Activated T-cell treated with anti-CD3 and anti-CD28 coated beads, Interleukin-2, amount 50 U/mL, for 72 hours (primary cell): ENCODE data around the gene CACHD1. TPM values are rescaled to one million over a fixed set of nuclear protein-coding genes. Genes with fewer than 3 reads are reported as not detected.
A peak's percentile ranks its signal among the peaks of the same experiment; 100 is the strongest.

ENCODE experiments used
- ATAC-seq, 2 donors: fragments of 150-1000 bp; cut with Tn5 transposase; replicated peaks in 1 of 2; 2 replicates each; pipeline ENCODE4 v1.10.0; 2021; ENCODE audit warnings: moderate library complexity in 2 of 2, mild to moderate bottlenecking in 1 of 2
- DNase-seq, 2 donors: peaks; one replicate each; pipeline ENCODE4 v3.0.0; 2021 to 2022; ENCODE audit warnings: mixed read lengths in 1 of 2
- H3K27ac Mint-ChIP-seq: one replicate; pipeline ENCODE4 v1.8.0; 2022; ENCODE audit warnings: mild to moderate bottlenecking, moderate library complexity, mixed read lengths
- H3K27me3 Mint-ChIP-seq: one replicate; pipeline ENCODE4 v1.8.0; 2022; ENCODE audit warnings: low read depth, mixed read lengths
- H3K36me3 Mint-ChIP-seq, 2 donors: one replicate each; pipeline ENCODE4 v1.8.0; 2022; ENCODE audit warnings: mixed read lengths in 2 of 2, mild to moderate bottlenecking in 1 of 2; ENCODE audit not compliant: insufficient read depth in 2 of 2
- H3K4me1 Mint-ChIP-seq: one replicate; pipeline ENCODE4 v1.8.0; 2022; ENCODE audit warnings: low read depth, mixed read lengths
- H3K4me3 Mint-ChIP-seq, 2 donors: one replicate each; pipeline ENCODE4 v1.8.0; 2022; ENCODE audit warnings: mild to moderate bottlenecking in 2 of 2, mixed read lengths in 2 of 2, moderate library complexity in 2 of 2
- H3K9me3 Mint-ChIP-seq, 2 donors: one replicate each; pipeline ENCODE4 v1.8.0; 2022; ENCODE audit warnings: mixed read lengths in 2 of 2
- total RNA-seq, 2 donors: library from RNA; stranded (reverse); gene quantifications; one replicate each; pipeline ENCODE4 v1.2.3, GENCODE V29; 2022

The CACHD1 gene
- total RNA-seq, 2 donors from 2014 or later: 1.6 to 3.7 TPM

- no peak for ATAC-seq
- Mint-ChIP-seq H3K36me3 (no peaks in the 10 kb centered on the region), H3K9me3 (no peaks in the 10 kb centered on the region), H3K27ac (no peak overlapping the region), H3K4me3 (no peak overlapping the region), H3K4me1 (peaks cover 19% of the 10 kb centered on the region), H3K27me3 (no peaks in the 10 kb centered on the region)
- DNase-seq: no peak
Measured at GRCh38 chr1:64524614-64525013, 54.7 kb downstream of the CACHD1 start.

- H3K4me3 Mint-ChIP-seq: no peak overlapping the region
Measured at GRCh38 chr1:64525116-64525686, 55.3 kb downstream of the CACHD1 start.

GRCh38 chr1:64526312-64526711 lies 56.4 kb downstream of the CACHD1 start:
- H3K36me3 Mint-ChIP-seq: no peaks in the 10 kb centered on the region
- ATAC-seq: no peak
- no peaks in the 10 kb centered on the region for H3K9me3 Mint-ChIP-seq
- H3K4me3 Mint-ChIP-seq: no peak overlapping the region
- DNase-seq: no peak
- no peaks in the 10 kb centered on the region for H3K27me3 Mint-ChIP-seq
- H3K4me1 Mint-ChIP-seq: peaks cover 19% of the 10 kb centered on the region
- H3K27ac Mint-ChIP-seq: no peak overlapping the region

More at GRCh38 chr1:64525116-64525686, 55.3 kb downstream of the CACHD1 start:
- DNase-seq (no peak), ATAC-seq (no peak)
- Mint-ChIP-seq H3K27ac (no peak overlapping the region), H3K9me3 (no peaks in the 10 kb centered on the region), H3K27me3 (no peaks in the 10 kb centered on the region), H3K4me1 (peaks cover 19% of the 10 kb centered on the region), H3K36me3 (no peaks in the 10 kb centered on the region)

- no peaks in the 10 kb centered on the region for H3K36me3 Mint-ChIP-seq
- H3K27ac Mint-ChIP-seq: no peak overlapping the region
- ATAC-seq (peak; percentile 61 to 91), DNase-seq (peak in 1 of 2 donors; percentile 13)
- H3K4me3 Mint-ChIP-seq: peak overlapping the region; percentile 31 to 42
- H3K9me3 Mint-ChIP-seq: no peaks in the 10 kb centered on the region
- H3K4me1 Mint-ChIP-seq: peaks cover 19% of the 10 kb centered on the region
- no peaks in the 10 kb centered on the region for H3K27me3 Mint-ChIP-seq
Measured at GRCh38 chr1:64527165-64527564, 57.2 kb downstream of the CACHD1 start.

- H3K4me1 Mint-ChIP-seq: peaks cover 25% of the 10 kb centered on the region
- H3K9me3 Mint-ChIP-seq: no peaks in the 10 kb centered on the region
- H3K4me3 Mint-ChIP-seq: no peak overlapping the region
- no peaks in the 10 kb centered on the region for H3K27me3 Mint-ChIP-seq
- no peak for DNase-seq
- no peaks in the 10 kb centered on the region for H3K36me3 Mint-ChIP-seq
- no peak overlapping the region for H3K27ac Mint-ChIP-seq
- no peak for ATAC-seq
Measured at GRCh38 chr1:64527786-64528185, 57.9 kb downstream of the CACHD1 start.

GRCh38 chr1:64530969-64531692 lies 61.2 kb downstream of the CACHD1 start:
- H3K4me3 Mint-ChIP-seq: no peak overlapping the region
- H3K9me3 Mint-ChIP-seq: peaks cover 0 to 5% of the 10 kb centered on the region in 2 donors
- H3K27me3 Mint-ChIP-seq: no peaks in the 10 kb centered on the region
- no peaks in the 10 kb centered on the region for H3K36me3 Mint-ChIP-seq
- DNase-seq: no peak
- H3K4me1 Mint-ChIP-seq: peaks cover 28% of the 10 kb centered on the region
- H3K27ac Mint-ChIP-seq: no peak overlapping the region
- no peak for ATAC-seq

GRCh38 chr1:64532646-64533045 lies 62.7 kb downstream of the CACHD1 start:
- no peak overlapping the region for H3K27ac Mint-ChIP-seq
- H3K9me3 Mint-ChIP-seq: peaks cover 0 to 5% of the 10 kb centered on the region in 2 donors
- no peak for DNase-seq
- no peaks in the 10 kb centered on the region for H3K27me3 Mint-ChIP-seq
- H3K4me3 Mint-ChIP-seq: no peak overlapping the region
- H3K36me3 Mint-ChIP-seq: no peaks in the 10 kb centered on the region
- ATAC-seq: peak in 1 of 2 donors; percentile 44
- peaks cover 17% of the 10 kb centered on the region for H3K4me1 Mint-ChIP-seq

GRCh38 chr1:64535938-64536835 lies 66.3 kb downstream of the CACHD1 start:
- Mint-ChIP-seq H3K4me3 (no peak overlapping the region), H3K9me3 (peaks cover 0 to 5% of the 10 kb centered on the region in 2 donors), H3K4me1 (peaks cover 41% of the 10 kb centered on the region), H3K27me3 (no peaks in the 10 kb centered on the region), H3K36me3 (no peaks in the 10 kb centered on the region), H3K27ac (no peak overlapping the region)
- DNase-seq (no peak), ATAC-seq (no peak)

GRCh38 chr1:64536836-64537490 lies 67.0 kb downstream of the CACHD1 start:
- H3K27me3 Mint-ChIP-seq: no peaks in the 10 kb centered on the region
- ATAC-seq (no peak), DNase-seq (no peak)
- H3K27ac Mint-ChIP-seq: no peak overlapping the region
- H3K4me1 Mint-ChIP-seq: peaks cover 45% of the 10 kb centered on the region
- no peaks in the 10 kb centered on the region for H3K36me3 Mint-ChIP-seq
- H3K9me3 Mint-ChIP-seq: peaks cover 0 to 5% of the 10 kb centered on the region in 2 donors
- no peak overlapping the region for H3K4me3 Mint-ChIP-seq

GRCh38 chr1:64537942-64538341 lies 68.0 kb downstream of the CACHD1 start:
- Mint-ChIP-seq H3K27ac (no peak overlapping the region), H3K9me3 (peaks cover 0 to 5% of the 10 kb centered on the region in 2 donors), H3K4me3 (no peak overlapping the region), H3K36me3 (no peaks in the 10 kb centered on the region), H3K27me3 (no peaks in the 10 kb centered on the region), H3K4me1 (peaks cover 37% of the 10 kb centered on the region)
- peak in 1 of 2 donors; percentile 36 for ATAC-seq
- peak in 1 of 2 donors; percentile 5 for DNase-seq

- no peaks in the 10 kb centered on the region for H3K27me3 Mint-ChIP-seq
- H3K9me3 Mint-ChIP-seq: peaks cover 0 to 5% of the 10 kb centered on the region in 2 donors
- no peaks in the 10 kb centered on the region for H3K36me3 Mint-ChIP-seq
- H3K27ac Mint-ChIP-seq: no peak overlapping the region
- no peak overlapping the region for H3K4me3 Mint-ChIP-seq
- ATAC-seq: no peak
- peaks cover 36% of the 10 kb centered on the region for H3K4me1 Mint-ChIP-seq
- no peak for DNase-seq
Measured at GRCh38 chr1:64538389-64538788, 68.5 kb downstream of the CACHD1 start.

- no peaks in the 10 kb centered on the region for H3K27me3 Mint-ChIP-seq
- peaks cover 39% of the 10 kb centered on the region for H3K4me1 Mint-ChIP-seq
- no peak for DNase-seq
- no peak overlapping the region for H3K4me3 Mint-ChIP-seq
- H3K27ac Mint-ChIP-seq: no peak overlapping the region
- H3K9me3 Mint-ChIP-seq: peaks cover 0 to 4% of the 10 kb centered on the region in 2 donors
- H3K36me3 Mint-ChIP-seq: no peaks in the 10 kb centered on the region
- no peak for ATAC-seq
Measured at GRCh38 chr1:64539289-64539688, 69.4 kb downstream of the CACHD1 start.
